Keratinocyte (primary cell): Measurements from ENCODE around the gene JAKMIP2. TPM values are rescaled to one million over a fixed set of nuclear protein-coding genes. Genes with fewer than 3 reads are reported as not detected.

ENCODE experiments used
- DNase-seq: peaks from one replicate; pipeline ENCODE4 v3.0.0-alpha.2; 2011; ENCODE audit warnings: low read depth, missing footprints, low spot score
- FAIRE-seq: peaks from 2 replicates; lab custom pipeline; 2011; peaks lifted over from hg19 to GRCh38; lab: Jason Lieb, UNC
- H2AFZ ChIP-seq: 2 replicates; pipeline ENCODE4 v1.6.0; 2012; ENCODE audit warnings: low read length, control low read depth, inconsistent platforms; ENCODE audit not compliant: control insufficient read depth
- H3K27ac ChIP-seq: 2 replicates; pipeline ENCODE4 v1.5.1; 2011; ENCODE audit warnings: low read length; ENCODE audit not compliant: control insufficient read depth, insufficient read depth
- H3K27me3 ChIP-seq: 3 replicates; pipeline ENCODE4 v1.6.0; 2011; ENCODE audit warnings: low read length; ENCODE audit not compliant: control insufficient read depth, insufficient read depth; ENCODE audit errors: extremely low read depth
- H3K36me3 ChIP-seq, 2 experiments: 2 replicates in 1 of 2; 3 replicates in 1 of 2; pipeline ENCODE4 v1.5.1; 2011; ENCODE audit warnings: low read length in 2 of 2, mild to moderate bottlenecking in 1 of 2; ENCODE audit not compliant: control insufficient read depth in 2 of 2, insufficient read depth in 2 of 2; ENCODE audit errors: extremely low read depth in 1 of 2
- H3K4me1 ChIP-seq: 3 replicates; pipeline ENCODE4 v1.5.1; 2011; ENCODE audit warnings: low read length; ENCODE audit not compliant: control insufficient read depth, insufficient read depth; ENCODE audit errors: extremely low read depth
- H3K4me2 ChIP-seq: 3 replicates; pipeline ENCODE4 v1.6.0; 2011; ENCODE audit warnings: low read depth, low read length; ENCODE audit not compliant: control insufficient read depth, insufficient read depth; ENCODE audit errors: extremely low read depth
- H3K4me3 ChIP-seq, 3 experiments: fragments of 200-600 bp in 1 of 3; sonication (generic) in 1 of 3; 2 replicates in 2 of 3; 3 replicates in 1 of 3; pipeline ENCODE4 v1.5.1; 2011 to 2016; ENCODE audit warnings: low read length in 3 of 3, mild to moderate bottlenecking in 3 of 3, control low read depth in 2 of 3, inconsistent platforms in 1 of 3, low read depth in 1 of 3, mixed read lengths in 1 of 3, mixed run types in 1 of 3, moderate library complexity in 1 of 3; ENCODE audit not compliant: control insufficient read depth in 2 of 3, insufficient read depth in 2 of 3; ENCODE audit errors: extremely low read depth in 1 of 3
- H3K79me2 ChIP-seq: 2 replicates; pipeline ENCODE4 v1.6.0; 2012; ENCODE audit warnings: low read length; ENCODE audit not compliant: control insufficient read depth, insufficient read depth
- H3K9ac ChIP-seq: 3 replicates; pipeline ENCODE4 v1.6.0; 2011; ENCODE audit warnings: low read length; ENCODE audit not compliant: control insufficient read depth, insufficient read depth; ENCODE audit errors: extremely low read depth
- H3K9me1 ChIP-seq: 3 replicates; pipeline ENCODE4 v1.6.0; 2011; ENCODE audit warnings: low read length; ENCODE audit not compliant: control insufficient read depth, insufficient read depth; ENCODE audit errors: extremely low read depth
- H3K9me3 ChIP-seq: 2 replicates; pipeline ENCODE4 v1.5.1; 2012; ENCODE audit warnings: low read depth, low read length; ENCODE audit not compliant: control insufficient read depth
- H4K20me1 ChIP-seq: 3 replicates; pipeline ENCODE4 v1.6.0; 2011; ENCODE audit warnings: low read length; ENCODE audit not compliant: control insufficient read depth, insufficient read depth; ENCODE audit errors: extremely low read depth
- CTCF ChIP-seq, 3 experiments: IDR thresholded peaks in 1 of 3; conservative IDR thresholded peaks in 1 of 3; optimal IDR thresholded peaks in 1 of 3; 2 replicates in 2 of 3; 3 replicates in 1 of 3; pipeline versions ENCODE3 to v1.5.1; 2011; ENCODE audit warnings: low read length in 3 of 3, mild to moderate bottlenecking in 3 of 3, moderate library complexity in 2 of 3, control low read depth in 1 of 3, inconsistent platforms in 1 of 3; ENCODE audit not compliant: insufficient read depth in 2 of 3; ENCODE audit errors: extremely low read depth in 1 of 3
- EZH2 ChIP-seq: IDR thresholded peaks from one replicate; pipeline ENCODE4 v1.6.1; 2012; ENCODE audit warnings: inconsistent platforms, mild to moderate bottlenecking, low read length, moderate library complexity
- dilution Hi-C: fragments of 300-500 bp; cut with MboI; formaldehyde crosslinking; loops from one replicate; pipeline ENCODE4 v1.7.0; 2020; ENCODE audit warnings: low sequenced_read_pairs; ENCODE audit not compliant: extremely low pct_ligation_motif_present
- polyA plus RNA-seq, 5 experiments: library from polyadenylated mRNA; depleted of rRNA in 3 of 5; stranded (reverse) in 3 of 5; stranded (forward) in 1 of 5; unstranded in 1 of 5; fragments of >200 nt; gene quantifications; 1 replicate in 1 of 5; 2 replicates in 3 of 5; 3 replicates in 1 of 5; pipeline versions ENCODE4 v1.2.1 to v1.2.3, GENCODE V29; 2011 to 2012; ENCODE audit warnings: missing spikeins in 2 of 5, low read depth in 1 of 5, low replicate concordance in 1 of 5

JAKMIP2 gene
- polyA plus RNA-seq, 1 donor (not counting 4 experiments of a cell fraction or from before 2014, with no cell fraction given): not detected

GRCh38 chr5:147780924-147781573 is 1.5 kb downstream of the JAKMIP2 start:
- no peaks in the 10 kb centered on the region for H3K79me2 ChIP-seq
- H3K9me1 ChIP-seq: no peaks in the 10 kb centered on the region
- no peak overlapping the region for H3K27ac ChIP-seq
- no peak for TF ChIP-seq EZH2
- no peak for TF ChIP-seq CTCF (optimal IDR thresholded peaks at IDR 0.05 in 1 of 3, IDR thresholded peaks at IDR 0.05 in 1 of 3, conservative IDR thresholded peaks at IDR 0.05 in 1 of 3; ENCODE audit: extremely low read depth in 1 of 3, insufficient read depth in 2 of 3, low read length in 3 of 3)
- H3K36me3 ChIP-seq: no peaks in the 10 kb centered on the region
- no peak for DNase-seq
- H3K4me1 ChIP-seq: no peaks in the 10 kb centered on the region
- H3K9ac ChIP-seq: no peak overlapping the region
- no peaks in the 10 kb centered on the region for H4K20me1 ChIP-seq
- dilution Hi-C loops: no loop called here
- no peak overlapping the region for H3K4me2 ChIP-seq
- no peak overlapping the region for H3K4me3 ChIP-seq
- no peak overlapping the region for H2AFZ ChIP-seq
- FAIRE-seq: no peak
- no peaks in the 10 kb centered on the region for H3K9me3 ChIP-seq
- no peaks in the 10 kb centered on the region for H3K27me3 ChIP-seq

- Histone ChIP-seq H3K4me1 (no peaks in the 10 kb centered on the region), H3K27me3 (no peaks in the 10 kb centered on the region), H3K9me3 (no peaks in the 10 kb centered on the region), H4K20me1 (no peaks in the 10 kb centered on the region), H3K4me3 (no peak overlapping the region), H3K4me2 (no peak overlapping the region), H3K79me2 (no peaks in the 10 kb centered on the region), H3K36me3 (no peaks in the 10 kb centered on the region), H3K9me1 (no peaks in the 10 kb centered on the region), H3K9ac (no peak overlapping the region), H2AFZ (no peak overlapping the region), H3K27ac (no peak overlapping the region)
- FAIRE-seq (no peak), DNase-seq (no peak)
- dilution Hi-C loops: no loop called here
- TF ChIP-seq EZH2: no peak
- TF ChIP-seq CTCF (optimal IDR thresholded peaks at IDR 0.05 in 1 of 3, IDR thresholded peaks at IDR 0.05 in 1 of 3, conservative IDR thresholded peaks at IDR 0.05 in 1 of 3; ENCODE audit: extremely low read depth in 1 of 3, insufficient read depth in 2 of 3, low read length in 3 of 3): no peak
Measured at GRCh38 chr5:147779694-147780093, 2.8 kb downstream of the JAKMIP2 start.
